WTC11 (cell line): ENCODE results near the gene TUBB1.

Experiments used
- CREB1 ChIP-seq: sonication (generic); formaldehyde crosslinking; IDR thresholded peaks from 2 replicates; pipeline ENCODE4 v1.8.0; 2023; ENCODE audit warnings: mild to moderate bottlenecking, missing genetic modification reagents
- CTCF ChIP-seq: fragments of 200-600 bp; IDR thresholded peaks from 2 replicates; pipeline ENCODE4 v1.8.0; 2022; ENCODE audit warnings: antibody characterized with exemption
- TF ChIP-seq, protein P1 (sequence below): sonication (generic); formaldehyde crosslinking; IDR thresholded peaks from 2 replicates; pipeline ENCODE4 v1.8.1; 2023; ENCODE audit warnings: mild to moderate bottlenecking, missing genetic modification reagents, moderate library complexity
- TF ChIP-seq, protein P2 (sequence below): sonication (generic); formaldehyde crosslinking; IDR thresholded peaks from 2 replicates; pipeline ENCODE4 v1.8.0; 2022; ENCODE audit warnings: mild to moderate bottlenecking, missing genetic modification reagents

- TF ChIP-seq CTCF (no peak), CREB1 (CRISPR knock-in tag) (no peak)
- TF ChIP-seq, protein P1, sequence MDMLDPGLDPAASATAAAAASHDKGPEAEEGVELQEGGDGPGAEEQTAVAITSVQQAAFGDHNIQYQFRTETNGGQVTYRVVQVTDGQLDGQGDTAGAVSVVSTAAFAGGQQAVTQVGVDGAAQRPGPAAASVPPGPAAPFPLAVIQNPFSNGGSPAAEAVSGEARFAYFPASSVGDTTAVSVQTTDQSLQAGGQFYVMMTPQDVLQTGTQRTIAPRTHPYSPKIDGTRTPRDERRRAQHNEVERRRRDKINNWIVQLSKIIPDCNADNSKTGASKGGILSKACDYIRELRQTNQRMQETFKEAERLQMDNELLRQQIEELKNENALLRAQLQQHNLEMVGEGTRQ (CRISPR knock-in tag): no peak
- TF ChIP-seq, protein P2, sequence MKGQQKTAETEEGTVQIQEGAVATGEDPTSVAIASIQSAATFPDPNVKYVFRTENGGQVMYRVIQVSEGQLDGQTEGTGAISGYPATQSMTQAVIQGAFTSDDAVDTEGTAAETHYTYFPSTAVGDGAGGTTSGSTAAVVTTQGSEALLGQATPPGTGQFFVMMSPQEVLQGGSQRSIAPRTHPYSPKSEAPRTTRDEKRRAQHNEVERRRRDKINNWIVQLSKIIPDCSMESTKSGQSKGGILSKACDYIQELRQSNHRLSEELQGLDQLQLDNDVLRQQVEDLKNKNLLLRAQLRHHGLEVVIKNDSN (CRISPR knock-in tag): no peak
Measured at GRCh38 chr20:58990651-58991445, 28.4 kb upstream of the TUBB1 start.
